NB4 (cell line): ENCODE measurements around the gene USP30.

Source experiments
- MAX ChIP-seq: IDR thresholded peaks from 2 replicates; pipeline ENCODE4 v1.6.1; 2011; ENCODE audit warnings: low read depth, low read length
- MYC ChIP-seq: IDR thresholded peaks from 2 replicates; pipeline ENCODE4 v1.6.1; 2011; ENCODE audit warnings: low read depth, low read length
- POLR2A ChIP-seq: IDR thresholded peaks from 2 replicates; pipeline ENCODE4 v1.6.1; 2011; ENCODE audit warnings: mild to moderate bottlenecking; ENCODE audit not compliant: insufficient read length; ENCODE audit errors: extremely low read depth

DNA sequence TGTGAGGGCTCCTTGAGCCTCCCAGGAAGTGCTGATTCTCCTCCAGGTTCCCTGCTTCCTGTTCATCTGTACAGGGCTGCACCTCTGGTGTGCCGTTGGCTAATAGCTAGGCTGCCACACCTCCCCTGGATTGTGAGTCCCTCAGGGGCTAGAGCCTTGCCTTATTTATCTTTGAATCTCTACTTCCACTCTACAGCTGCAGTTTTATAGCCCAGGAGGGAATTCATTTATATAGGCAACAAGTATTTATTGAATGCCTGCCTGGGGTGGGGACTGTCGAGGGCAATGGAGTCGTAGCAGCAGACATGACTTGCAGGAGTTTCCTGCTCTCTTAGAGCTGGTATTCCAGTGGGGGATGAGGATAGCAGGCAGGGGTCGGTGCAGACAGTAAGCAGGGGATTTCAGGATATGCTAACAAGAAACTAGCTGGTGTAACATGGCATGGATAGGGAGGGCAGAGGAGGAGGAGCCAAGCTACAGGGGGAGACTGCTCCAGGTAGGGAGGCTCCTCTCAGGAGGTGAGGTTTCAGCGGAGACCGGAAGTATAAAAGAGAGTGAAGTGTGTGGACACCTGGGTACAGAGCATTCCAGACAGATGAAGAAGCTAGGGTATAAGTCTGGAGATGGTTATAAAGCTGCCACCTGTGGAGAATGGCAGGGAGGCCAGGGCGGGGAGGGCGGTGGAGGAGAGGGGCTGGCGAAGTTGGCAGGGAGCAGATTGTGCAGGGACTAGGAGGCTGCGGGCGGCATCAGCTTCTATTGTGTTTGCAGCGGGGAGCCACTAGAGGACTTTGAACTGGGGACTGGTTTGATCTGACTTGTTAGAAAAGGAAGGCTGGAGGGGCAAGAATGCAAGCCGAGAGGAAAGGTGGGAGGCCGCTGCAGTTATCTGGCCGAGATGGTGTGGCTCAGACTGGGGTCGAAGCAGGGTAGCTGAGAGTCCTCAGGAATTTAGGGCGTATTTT, 17.2 kb downstream of the USP30 start:
- TF ChIP-seq POLR2A (no peak), MYC (no peak), MAX (no peak)
